Fibroblast of pulmonary artery (primary cell): ENCODE results near the gene CHST8.
A peak's percentile ranks its signal among the peaks of the same experiment; 100 is the strongest.

ENCODE experiments used
- DNase-seq: peaks from one replicate; pipeline ENCODE4 v3.0.0-alpha.2; 2010; ENCODE audit warnings: low read depth
- H3K4me3 ChIP-seq: replicated peaks from 2 replicates; pipeline ENCODE4 v1.5.1; 2011; ENCODE audit warnings: low read depth, mild to moderate bottlenecking, control low read depth, low read length, moderate library complexity
- CTCF ChIP-seq: IDR thresholded peaks from 2 replicates; pipeline ENCODE4 v1.5.1; 2011; ENCODE audit warnings: mild to moderate bottlenecking, control low read depth, low read length, inconsistent platforms; ENCODE audit errors: missing control alignments

The CHST8 gene

GRCh38 chr19:33677745-33678426 lies 56.1 kb downstream of the CHST8 start:
- TF ChIP-seq CTCF = no peak
- H3K4me3 ChIP-seq = no peak overlapping the region
- DNase-seq = no peak

GRCh38 chr19:33678796-33679585 lies 57.2 kb downstream of the CHST8 start:
- DNase-seq = no peak
- H3K4me3 ChIP-seq = no peak overlapping the region
- TF ChIP-seq CTCF = no peak

GRCh38 chr19:33679696-33680095 lies 57.9 kb downstream of the CHST8 start:
- DNase-seq = no peak
- H3K4me3 ChIP-seq = no peak overlapping the region
- TF ChIP-seq CTCF = no peak

- DNase-seq = no peak
- no peak for TF ChIP-seq CTCF
- no peak overlapping the region for H3K4me3 ChIP-seq
Observed at GRCh38 chr19:33681081-33681680, 59.4 kb downstream of the CHST8 start.

- peak; percentile 39 for DNase-seq
- TF ChIP-seq CTCF = no peak
- no peak overlapping the region for H3K4me3 ChIP-seq
Observed at GRCh38 chr19:33683881-33684537, 62.3 kb downstream of the CHST8 start.

- no peak for DNase-seq
- no peak overlapping the region for H3K4me3 ChIP-seq
- TF ChIP-seq CTCF = no peak
Observed at GRCh38 chr19:33684538-33685232, 62.9 kb downstream of the CHST8 start.
